Activated CD4-positive, alpha-beta T cell treated with anti-CD3 and anti-CD28 coated beads for 1 hour (primary cell): Measurements from ENCODE around the gene MVK.

Source experiments
- DNase-seq: peaks from one replicate; pipeline ENCODE4 v3.0.0-alpha.2; 2020

MVK gene

GRCh38 chr12:109568486-109568885, 5.1 kb upstream of the MVK start:
- no peak for DNase-seq

GRCh38 chr12:109571773-109572505, 1.7 kb upstream of the MVK start:
- DNase-seq: no peak

- no peak for DNase-seq
Observed at GRCh38 chr12:109572506-109572845, 1.1 kb upstream of the MVK start.

- DNase-seq: no peak
Observed at GRCh38 chr12:109573914-109574244, 285 bp downstream of the MVK start.

GRCh38 chr12:109575683-109576082, 2.1 kb downstream of the MVK start:
- DNase-seq: no peak

GRCh38 chr12:109577311-109577710, 3.7 kb downstream of the MVK start:
- no peak for DNase-seq

GRCh38 chr12:109578330-109578927, 4.8 kb downstream of the MVK start:
- no peak for DNase-seq

- no peak for DNase-seq
Observed at GRCh38 chr12:109579639-109580038, 6.0 kb downstream of the MVK start.

GRCh38 chr12:109580272-109580671, 6.7 kb downstream of the MVK start:
- no peak for DNase-seq

GRCh38 chr12:109580684-109581333, 7.2 kb downstream of the MVK start:
- no peak for DNase-seq

GRCh38 chr12:109581334-109581691, 7.7 kb downstream of the MVK start:
- DNase-seq: no peak

GRCh38 chr12:109581856-109582255, 8.3 kb downstream of the MVK start:
- no peak for DNase-seq

GRCh38 chr12:109582636-109583035, 9.0 kb downstream of the MVK start:
- no peak for DNase-seq

GRCh38 chr12:109583733-109584132, 10.1 kb downstream of the MVK start:
- DNase-seq: no peak

GRCh38 chr12:109586385-109587296, 13.0 kb downstream of the MVK start:
- DNase-seq: no peak

- no peak for DNase-seq
Observed at GRCh38 chr12:109587921-109588320, 14.3 kb downstream of the MVK start.

- DNase-seq: no peak
Observed at GRCh38 chr12:109588461-109589239, 15.1 kb downstream of the MVK start.

GRCh38 chr12:109589240-109589590, 15.6 kb downstream of the MVK start:
- no peak for DNase-seq

- DNase-seq: no peak
Observed at GRCh38 chr12:109589691-109590245, 16.2 kb downstream of the MVK start.

- DNase-seq: no peak
Observed at GRCh38 chr12:109590566-109590965, 17.0 kb downstream of the MVK start.

- DNase-seq: no peak
Observed at GRCh38 chr12:109591041-109591440, 17.4 kb downstream of the MVK start.

GRCh38 chr12:109592195-109592904, 18.8 kb downstream of the MVK start:
- no peak for DNase-seq
